GM12892 (cell line): Measurements from ENCODE around the gene BCKDK.
A peak's percentile ranks its signal among the peaks of the same experiment; 100 is the strongest.

Source experiments
- POLR2A ChIP-seq: IDR thresholded peaks from 2 replicates; pipeline ENCODE4 v1.6.1; 2011; ENCODE audit warnings: low read depth, low read length, control low read depth
- POLR2AphosphoS5 ChIP-seq: IDR thresholded peaks from 2 replicates; pipeline ENCODE4 v1.6.1; 2011; ENCODE audit warnings: low read depth, low read length, control low read depth

GRCh38 chr16:31108035-31108793 is at the start of gene BCKDK:
- peak; percentile 60; the same call in 1 of the 2 replicates for TF ChIP-seq POLR2A
- 0 out of 2 replicates have a peak, but pooled peaks have one; percentile 32 for TF ChIP-seq POLR2AphosphoS5
